Measurements from ENCODE around the gene WDFY3.

DNA sequence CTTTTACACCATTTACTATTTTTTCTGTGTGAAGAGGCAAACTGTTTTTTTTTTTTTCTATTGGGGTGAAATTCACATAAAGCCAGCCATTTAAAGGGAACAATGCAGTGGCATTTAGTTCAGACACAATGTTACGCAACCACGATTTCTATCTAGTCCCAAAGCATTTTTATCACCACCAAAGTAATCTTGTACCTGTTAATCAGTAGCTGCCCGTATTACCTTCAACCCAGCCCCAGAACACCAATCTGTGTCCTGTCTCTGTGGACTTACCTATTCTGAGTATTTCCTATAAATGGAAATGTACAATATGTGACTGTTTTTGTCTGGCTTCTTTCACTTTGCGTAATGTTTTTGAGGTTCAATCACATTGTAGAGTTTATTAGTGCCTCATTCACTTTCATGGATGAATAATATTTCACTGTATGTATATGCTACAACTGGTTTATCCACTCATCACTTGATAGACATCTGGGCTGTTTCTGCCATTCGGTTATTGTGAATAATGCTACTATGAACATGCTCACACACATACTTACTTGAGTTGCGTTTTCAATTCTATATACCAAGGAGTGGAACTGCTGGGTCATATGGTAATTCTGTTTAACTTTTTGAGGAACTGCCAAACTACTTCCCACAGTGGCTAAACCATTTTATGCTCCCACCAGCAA lies 267.4 kb downstream of the WDFY3 start:
- TF ChIP-seq, protein P1, sequence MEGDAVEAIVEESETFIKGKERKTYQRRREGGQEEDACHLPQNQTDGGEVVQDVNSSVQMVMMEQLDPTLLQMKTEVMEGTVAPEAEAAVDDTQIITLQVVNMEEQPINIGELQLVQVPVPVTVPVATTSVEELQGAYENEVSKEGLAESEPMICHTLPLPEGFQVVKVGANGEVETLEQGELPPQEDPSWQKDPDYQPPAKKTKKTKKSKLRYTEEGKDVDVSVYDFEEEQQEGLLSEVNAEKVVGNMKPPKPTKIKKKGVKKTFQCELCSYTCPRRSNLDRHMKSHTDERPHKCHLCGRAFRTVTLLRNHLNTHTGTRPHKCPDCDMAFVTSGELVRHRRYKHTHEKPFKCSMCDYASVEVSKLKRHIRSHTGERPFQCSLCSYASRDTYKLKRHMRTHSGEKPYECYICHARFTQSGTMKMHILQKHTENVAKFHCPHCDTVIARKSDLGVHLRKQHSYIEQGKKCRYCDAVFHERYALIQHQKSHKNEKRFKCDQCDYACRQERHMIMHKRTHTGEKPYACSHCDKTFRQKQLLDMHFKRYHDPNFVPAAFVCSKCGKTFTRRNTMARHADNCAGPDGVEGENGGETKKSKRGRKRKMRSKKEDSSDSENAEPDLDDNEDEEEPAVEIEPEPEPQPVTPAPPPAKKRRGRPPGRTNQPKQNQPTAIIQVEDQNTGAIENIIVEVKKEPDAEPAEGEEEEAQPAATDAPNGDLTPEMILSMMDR (IDR thresholded peaks at IDR 0.05) = no peak
- no peak for TF ChIP-seq POLR2A (IDR thresholded peaks at IDR 0.05)
